HepG2 (cell line): ENCODE measurements around the gene CPNE1. TPM values are rescaled to one million over a fixed set of nuclear protein-coding genes. Genes with fewer than 3 reads are reported as not detected.
A peak's percentile ranks its signal among the peaks of the same experiment; 100 is the strongest.

Experiments
- ARID5B ChIP-seq: IDR thresholded peaks from 2 replicates; pipeline ENCODE4 v1.4.0; 2020; ENCODE audit warnings: mild to moderate bottlenecking, missing genetic modification reagents
- BRD4 ChIP-seq: sonication (generic); formaldehyde crosslinking; IDR thresholded peaks from 2 replicates; pipeline ENCODE4 v1.4.0; 2020; ENCODE audit warnings: missing genetic modification reagents
- MIXL1 ChIP-seq: IDR thresholded peaks from 2 replicates; pipeline ENCODE4 v1.6.1; 2016
- MXD4 ChIP-seq: IDR thresholded peaks from 2 replicates; pipeline ENCODE4 v1.6.1; 2016; ENCODE audit warnings: mild to moderate bottlenecking, missing biosample characterization, missing genetic modification reagents
- MXI1 ChIP-seq: IDR thresholded peaks from 3 replicates; pipeline ENCODE4 v1.6.1; 2012; ENCODE audit warnings: low read depth, low read length, inconsistent platforms, borderline replicate concordance
- PCBP2 ChIP-seq: fragments of 200-400 bp; formaldehyde crosslinking; optimal IDR thresholded peaks from 2 replicates; pipeline ENCODE3; 2018; ENCODE audit warnings: low read length, low read depth; ENCODE audit not compliant: poor library complexity, severe bottlenecking
- PPARG ChIP-seq: conservative IDR thresholded peaks from 2 replicates; pipeline ENCODE4 v1.6.1; 2016; ENCODE audit warnings: missing biosample characterization, missing genetic modification reagents
- RXRB ChIP-seq: IDR thresholded peaks from 2 replicates; pipeline ENCODE4 v1.6.1; 2016; ENCODE audit warnings: borderline replicate concordance, missing genetic modification reagents, missing compliant biosample characterization
- SAP130 ChIP-seq: IDR thresholded peaks from 2 replicates; pipeline ENCODE4 v1.6.1; 2016; ENCODE audit warnings: low read depth
- SMAD9 ChIP-seq: sonication (generic); formaldehyde crosslinking; IDR thresholded peaks from 2 replicates; pipeline ENCODE4 v1.5.1; 2020; ENCODE audit warnings: mild to moderate bottlenecking, missing genetic modification reagents
- THAP7 ChIP-seq: sonication (generic); formaldehyde crosslinking; IDR thresholded peaks from 2 replicates; pipeline ENCODE4 v1.8.1; 2023; ENCODE audit warnings: mild to moderate bottlenecking, missing genetic modification reagents
- ZBTB2 ChIP-seq: sonication (generic); formaldehyde crosslinking; IDR thresholded peaks from 2 replicates; pipeline ENCODE4 v1.8.0; 2022; ENCODE audit warnings: low read depth, missing genetic modification reagents
- ZNF343 ChIP-seq: sonication (generic); formaldehyde crosslinking; IDR thresholded peaks from 2 replicates; pipeline ENCODE4 v1.4.0; 2020; ENCODE audit warnings: mild to moderate bottlenecking, missing genetic modification reagents
- ZNF558 ChIP-seq: sonication (generic); formaldehyde crosslinking; IDR thresholded peaks from 2 replicates; pipeline ENCODE4 v1.9.0; 2022; ENCODE audit warnings: mild to moderate bottlenecking, missing genetic modification reagents, borderline replicate concordance
- ZNF75D ChIP-seq: sonication (generic); formaldehyde crosslinking; IDR thresholded peaks from 2 replicates; pipeline ENCODE4 v1.8.1; 2023; ENCODE audit warnings: missing genetic modification reagents, mild to moderate bottlenecking, borderline replicate concordance
- ZNF761 ChIP-seq: sonication (generic); formaldehyde crosslinking; conservative IDR thresholded peaks from 2 replicates; pipeline ENCODE4 v1.4.0; 2020; ENCODE audit warnings: mild to moderate bottlenecking, missing genetic modification reagents
- ZNF772 ChIP-seq: sonication (generic); formaldehyde crosslinking; IDR thresholded peaks from 2 replicates; pipeline ENCODE4 v1.5.0; 2020; ENCODE audit warnings: mild to moderate bottlenecking, missing genetic modification reagents
- ZNF773 ChIP-seq: sonication (generic); formaldehyde crosslinking; IDR thresholded peaks from 2 replicates; pipeline ENCODE4 v1.4.0; 2020; ENCODE audit warnings: missing genetic modification reagents, borderline replicate concordance
- ZNF816 ChIP-seq: sonication (generic); formaldehyde crosslinking; IDR thresholded peaks from 2 replicates; pipeline ENCODE4 v1.8.0; 2022; ENCODE audit warnings: missing genetic modification reagents, mild to moderate bottlenecking, borderline replicate concordance
- polyA plus RNA-seq, 8 experiments: library from polyadenylated mRNA; depleted of rRNA in 3 of 8; stranded (reverse) in 7 of 8; unstranded in 1 of 8; fragments of >200 nt; fragmentation: Illumina TruSeq in 4 of 8; extraction: Trizol in 4 of 8; gene quantifications; 2 replicates each; pipeline versions ENCODE4 v1.2.1 to v1.2.3, GENCODE V29; 2011 to 2016; ENCODE audit warnings: low read depth in 4 of 8, missing spikeins in 1 of 8, mixed read lengths in 1 of 8; ENCODE audit not compliant: insufficient read depth in 1 of 8
- total RNA-seq, 5 experiments: library from RNA; depleted of rRNA; stranded (reverse); fragments of >200 nt; fragmentation: Illumina TruSeq; extraction: Trizol; gene quantifications; 2 replicates each; pipeline ENCODE4 v1.2.3, GENCODE V29; 2016; ENCODE audit warnings: low read depth in 1 of 5
- TF ChIP-seq, protein P1 (sequence below): IDR thresholded peaks from 2 replicates; pipeline ENCODE4 v1.6.1; 2016; ENCODE audit warnings: missing compliant biosample characterization, missing genetic modification reagents, borderline replicate concordance

Gene CPNE1
- total and polyA plus RNA-seq, 2 of the 13 experiments (the other 11 are each of a cell fraction or from before 2014, with no cell fraction given), result 408 to 431 TPM

GRCh38 chr20:35616465-35617396 is 48.0 kb downstream of the CPNE1 start (continued):
- peak; percentile 38; the same call in 1 of the 2 replicates for TF ChIP-seq RXRB
- peak; percentile 82 for TF ChIP-seq SAP130 (CRISPR knock-in tag)
- no peak for TF ChIP-seq ZNF75D
- peak; percentile 61 for TF ChIP-seq PPARG (CRISPR knock-in tag)
- TF ChIP-seq ZNF816, result no peak
- TF ChIP-seq ZNF773 (CRISPR knock-in tag), result peak; percentile 80; the same call in 1 of the 2 replicates
- 0 out of 2 replicates have a peak, but pooled peaks have one; percentile 66 for TF ChIP-seq SMAD9 (CRISPR knock-in tag)
- TF ChIP-seq ARID5B (CRISPR knock-in tag), result peak; percentile 74
- TF ChIP-seq MXD4 (CRISPR knock-in tag), result peak; percentile 18; the same call in 1 of the 2 replicates
- TF ChIP-seq ZNF761, result peak; percentile 42; the same call in 1 of the 2 replicates
- TF ChIP-seq MXI1, result no peak
- peak; percentile 21; the same call in 1 of the 2 replicates for TF ChIP-seq BRD4 (CRISPR knock-in tag)
- peak; percentile 35 for TF ChIP-seq ZNF343
- TF ChIP-seq THAP7 (CRISPR knock-in tag), result peak; percentile 60; the same call in 1 of the 2 replicates
- TF ChIP-seq ZNF772 (CRISPR knock-in tag), result peak; percentile 96
- TF ChIP-seq, protein P1, sequence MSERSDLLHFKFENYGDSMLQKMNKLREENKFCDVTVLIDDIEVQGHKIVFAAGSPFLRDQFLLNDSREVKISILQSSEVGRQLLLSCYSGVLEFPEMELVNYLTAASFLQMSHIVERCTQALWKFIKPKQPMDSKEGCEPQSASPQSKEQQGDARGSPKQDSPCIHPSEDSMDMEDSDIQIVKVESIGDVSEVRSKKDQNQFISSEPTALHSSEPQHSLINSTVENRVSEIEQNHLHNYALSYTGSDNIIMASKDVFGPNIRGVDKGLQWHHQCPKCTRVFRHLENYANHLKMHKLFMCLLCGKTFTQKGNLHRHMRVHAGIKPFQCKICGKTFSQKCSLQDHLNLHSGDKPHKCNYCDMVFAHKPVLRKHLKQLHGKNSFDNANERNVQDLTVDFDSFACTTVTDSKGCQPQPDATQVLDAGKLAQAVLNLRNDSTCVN (CRISPR knock-in tag), result no peak
- 0 out of 2 replicates have a peak, but pooled peaks have one; percentile 5 for TF ChIP-seq ZNF558 (CRISPR knock-in tag)
- TF ChIP-seq ZBTB2, result 0 out of 2 replicates have a peak, but pooled peaks have one; percentile 2
- peak; percentile 77 for TF ChIP-seq MIXL1 (CRISPR knock-in tag)
- no peak for TF ChIP-seq PCBP2
